GM21360 (cell line): ENCODE results near the gene ACSL5.

Source experiments
- ATAC-seq: cut with Tn5 transposase; IDR thresholded peaks from one replicate; pipeline ENCODE4 v1.9.1; 2021; ENCODE audit warnings: mild to moderate bottlenecking, moderate library complexity; ENCODE audit not compliant: unreplicated experiment

Gene ACSL5

GRCh38 chr10:112373912-112374338 is at the start of gene ACSL5:
Gene ACSL5, plus strand, starts transcription at chr10:112374116. Its CDS starts 20,831 bp downstream, at chr10:112394947.
- no peak for ATAC-seq

- no peak for ATAC-seq
Observed at GRCh38 chr10:112327678-112328077, 46.2 kb upstream of the ACSL5 start.

- ATAC-seq, result no peak
Observed at GRCh38 chr10:112330162-112330561, 43.8 kb upstream of the ACSL5 start.

GRCh38 chr10:112330607-112331160 is 43.2 kb upstream of the ACSL5 start:
- no peak for ATAC-seq

- no peak for ATAC-seq
Observed at GRCh38 chr10:112332022-112332421, 41.9 kb upstream of the ACSL5 start.

- no peak for ATAC-seq
Observed at GRCh38 chr10:112332509-112333228, 41.2 kb upstream of the ACSL5 start.

- ATAC-seq, result no peak
Observed at GRCh38 chr10:112333452-112333851, 40.5 kb upstream of the ACSL5 start.

- no peak for ATAC-seq
Observed at GRCh38 chr10:112335111-112335867, 38.6 kb upstream of the ACSL5 start.

GRCh38 chr10:112335868-112336265 is 38.0 kb upstream of the ACSL5 start:
- ATAC-seq, result no peak

- ATAC-seq, result no peak
Observed at GRCh38 chr10:112336556-112337201, 37.2 kb upstream of the ACSL5 start.

- ATAC-seq, result no peak
Observed at GRCh38 chr10:112338957-112339356, 35.0 kb upstream of the ACSL5 start.

- no peak for ATAC-seq
Observed at GRCh38 chr10:112340601-112341000, 33.3 kb upstream of the ACSL5 start.

- ATAC-seq, result no peak
Observed at GRCh38 chr10:112343056-112343806, 30.7 kb upstream of the ACSL5 start.

GRCh38 chr10:112344261-112344660 is 29.7 kb upstream of the ACSL5 start:
- no peak for ATAC-seq

GRCh38 chr10:112345202-112345601 is 28.7 kb upstream of the ACSL5 start:
- no peak for ATAC-seq

- ATAC-seq, result no peak
Observed at GRCh38 chr10:112345743-112346142, 28.2 kb upstream of the ACSL5 start.

GRCh38 chr10:112346774-112347173 is 27.1 kb upstream of the ACSL5 start:
- no peak for ATAC-seq

- no peak for ATAC-seq
Observed at GRCh38 chr10:112347709-112348671, 25.9 kb upstream of the ACSL5 start.

GRCh38 chr10:112348759-112349158 is 25.2 kb upstream of the ACSL5 start:
- no peak for ATAC-seq
